ENCODE results near the gene FOS.

FOS gene

GRCh38 chr14:75252254-75252837 lies 26.3 kb upstream of the FOS start:
- DNase-seq: peak; percentile 40

- DNase-seq: peak; percentile 54
These were observed 24.2 kb upstream of the FOS start for GRCh38 chr14:75254381-75254822.

GRCh38 chr14:75254901-75255584 lies 23.6 kb upstream of the FOS start:
- DNase-seq: no peak

- no peak for DNase-seq
These were observed 20.4 kb upstream of the FOS start for GRCh38 chr14:75258079-75258802.

GRCh38 chr14:75258803-75259509 lies 19.7 kb upstream of the FOS start:
- peak; percentile 99 for DNase-seq

- peak; percentile 86 for DNase-seq
These were observed 19.1 kb upstream of the FOS start for GRCh38 chr14:75259510-75259855.

GRCh38 chr14:75260025-75260763 lies 18.4 kb upstream of the FOS start:
- DNase-seq: no peak

- no peak for DNase-seq
These were observed 16.8 kb upstream of the FOS start for GRCh38 chr14:75261820-75262219.

GRCh38 chr14:75262641-75263040 lies 16.0 kb upstream of the FOS start:
- DNase-seq: no peak

GRCh38 chr14:75264036-75264435 lies 14.6 kb upstream of the FOS start:
- DNase-seq: no peak

- no peak for DNase-seq
These were observed 11.4 kb upstream of the FOS start for GRCh38 chr14:75267141-75267721.

GRCh38 chr14:75268633-75269550 lies 9.7 kb upstream of the FOS start:
- no peak for DNase-seq

GRCh38 chr14:75271514-75271913 lies 7.1 kb upstream of the FOS start:
- DNase-seq: no peak

GRCh38 chr14:75273272-75274049 lies 5.2 kb upstream of the FOS start:
- DNase-seq: no peak

- no peak for DNase-seq
These were observed 4.4 kb upstream of the FOS start for GRCh38 chr14:75274050-75274898.

GRCh38 chr14:75274899-75275569 lies 3.6 kb upstream of the FOS start:
- DNase-seq: no peak

- DNase-seq: no peak
These were observed 3.0 kb upstream of the FOS start for GRCh38 chr14:75275598-75275997.

GRCh38 chr14:75277008-75277814 lies 1.4 kb upstream of the FOS start:
- DNase-seq: peak; percentile 94

Measured in DMS53 (cell line).